ENCODE measurements around the gene TCEA2. TPM values are rescaled to one million over a fixed set of nuclear protein-coding genes. Genes with fewer than 3 reads are reported as not detected.
A peak's percentile ranks its signal among the peaks of the same experiment; 100 is the strongest.

The TCEA2 gene
- total and polyA plus RNA-seq, 2 of the 13 experiments (the other 11 are each of a cell fraction or from before 2014, with no cell fraction given), result 28.1 to 33.7 TPM

GRCh38 chr20:64052987-64053840, 9.8 kb upstream of the TCEA2 start (continued):
- TF ChIP-seq ZNF362 (CRISPR knock-in tag; IDR thresholded peaks at IDR 0.05; ENCODE audit: borderline replicate concordance) (0 out of 2 replicates have a peak, but pooled peaks have one; percentile 20), ZNF18 (CRISPR knock-in tag; IDR thresholded peaks at IDR 0.05; ENCODE audit: insufficient replicate concordance) (peak; percentile 90), ATF2 (CRISPR knock-in tag; IDR thresholded peaks at IDR 0.05) (no peak), ISL2 (CRISPR knock-in tag; IDR thresholded peaks at IDR 0.05) (no peak), MZF1 (CRISPR knock-in tag; IDR thresholded peaks at IDR 0.05; ENCODE audit: borderline replicate concordance) (no peak), ZNF496 (CRISPR knock-in tag; IDR thresholded peaks at IDR 0.05; ENCODE audit: insufficient replicate concordance) (no peak), JUND (CRISPR knock-in tag; IDR thresholded peaks at IDR 0.05) (no peak), THAP7 (CRISPR knock-in tag; IDR thresholded peaks at IDR 0.05) (peak; percentile 96; the same call in 1 of the 2 replicates), KLF15 (CRISPR knock-in tag; IDR thresholded peaks at IDR 0.05; ENCODE audit: borderline replicate concordance) (no peak), TAF15 (IDR thresholded peaks at IDR 0.05; ENCODE audit: low read depth, low read length, poor library complexity, severe bottlenecking) (no peak), CBX5 (CRISPR knock-in tag; IDR thresholded peaks at IDR 0.05; ENCODE audit: borderline replicate concordance) (peak; percentile 54; the same call in 1 of the 2 replicates), AFF4 (CRISPR knock-in tag; IDR thresholded peaks at IDR 0.05) (no peak), ZNF879 (CRISPR knock-in tag; IDR thresholded peaks at IDR 0.05) (no peak), JARID2 (CRISPR knock-in tag; IDR thresholded peaks at IDR 0.05; ENCODE audit: insufficient replicate concordance) (no peak), ZNF883 (CRISPR knock-in tag; IDR thresholded peaks at IDR 0.05; ENCODE audit: not compliant biosample characterization) (peak; percentile 26), ZNF282 (IDR thresholded peaks at IDR 0.05; ENCODE audit: partially characterized antibody) (no peak), MTERF4 (CRISPR knock-in tag; IDR thresholded peaks at IDR 0.05) (peak; percentile 90)
